Fibroblast of the conjunctiva (primary cell): ENCODE data around the gene CGB3.

Experiments used
- DNase-seq: peaks from one replicate; pipeline ENCODE4 v3.0.0-alpha.2; 2010; ENCODE audit warnings: low read depth

The CGB3 gene

DNA sequence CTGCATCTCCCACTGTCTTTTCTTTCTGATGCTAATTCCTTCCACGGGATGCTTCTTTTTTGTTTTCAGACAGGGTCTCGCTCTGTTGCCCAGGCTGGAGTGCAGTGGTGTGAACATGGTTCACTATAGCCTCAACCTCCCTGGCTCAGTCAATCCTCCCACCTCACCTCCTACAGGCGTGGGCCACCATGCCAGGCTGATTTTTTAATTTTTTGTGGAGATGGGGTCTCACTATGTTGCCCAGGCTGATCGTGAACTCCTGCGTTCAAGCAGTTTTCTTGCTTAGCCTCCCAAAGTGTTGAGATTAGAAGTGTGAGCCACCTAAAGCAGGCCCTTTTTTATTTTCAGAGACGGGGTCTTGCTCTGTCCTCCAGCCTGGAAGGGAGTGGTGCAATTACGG is 35.8 kb downstream of the CGB3 start:
- no peak for DNase-seq

DNA sequence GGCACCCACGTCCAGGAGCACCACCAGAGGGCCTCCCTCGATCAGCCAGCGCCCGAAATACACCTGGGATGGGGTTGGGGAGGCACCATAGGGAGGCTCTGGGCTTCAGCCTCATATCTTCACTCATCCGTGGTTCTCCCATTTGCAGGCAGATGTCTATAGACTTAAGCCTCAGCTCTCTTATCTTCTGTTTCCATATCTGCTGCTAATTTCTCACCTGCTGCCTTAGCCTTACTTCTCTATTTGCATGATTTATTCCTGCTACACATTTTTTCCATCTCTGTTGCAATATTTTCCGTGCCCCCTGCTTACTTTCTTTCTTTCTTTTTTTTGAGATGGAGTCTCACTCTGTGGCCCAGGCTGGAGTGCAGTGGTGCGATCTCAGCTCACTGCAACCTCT is 36.8 kb downstream of the CGB3 start:
- no peak for DNase-seq

DNA sequence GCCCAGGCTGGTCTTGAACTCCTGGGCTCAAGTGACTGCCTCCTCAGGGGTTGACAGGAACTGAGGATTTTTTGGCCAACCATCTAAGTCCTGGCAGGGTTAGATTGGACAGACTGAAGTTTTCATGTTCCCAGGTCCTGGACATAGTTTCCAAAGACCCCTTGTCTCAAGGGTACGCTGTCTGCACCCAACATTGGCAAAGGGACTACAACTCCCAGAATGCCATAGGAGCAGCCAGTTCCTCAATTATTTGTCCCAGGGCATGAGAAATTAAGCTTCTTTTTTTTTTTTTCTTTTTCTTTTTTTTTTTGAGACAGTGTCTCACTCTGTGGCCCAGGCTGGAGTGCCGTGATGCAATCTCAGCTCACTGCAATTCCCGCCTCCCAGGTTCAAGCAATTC is 37.9 kb downstream of the CGB3 start:
- DNase-seq, result no peak

- DNase-seq, result no peak
These were observed 38.4 kb downstream of the CGB3 start for GRCh38 chr19:48985711-48986110.

DNA sequence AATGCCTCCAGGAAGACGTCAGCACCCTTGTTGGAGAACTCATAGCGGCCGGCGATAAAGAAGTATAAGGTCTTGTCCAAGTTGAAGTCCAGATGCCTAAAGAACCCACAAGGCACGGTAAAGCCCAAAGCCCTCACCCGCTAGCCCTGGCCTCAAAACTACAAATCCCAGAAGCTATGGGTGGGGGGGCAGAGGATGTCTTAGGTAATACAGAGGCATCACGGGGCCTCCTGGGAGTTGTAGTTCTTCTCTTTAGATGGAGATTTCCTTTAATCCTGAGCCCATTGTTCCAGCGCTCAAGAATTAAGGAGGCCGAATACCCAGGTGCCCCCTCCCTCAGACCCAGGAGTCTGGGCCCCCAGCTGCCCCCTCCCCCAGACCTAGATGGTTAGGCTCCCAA is 41.9 kb downstream of the CGB3 start:
- DNase-seq, result no peak

DNA sequence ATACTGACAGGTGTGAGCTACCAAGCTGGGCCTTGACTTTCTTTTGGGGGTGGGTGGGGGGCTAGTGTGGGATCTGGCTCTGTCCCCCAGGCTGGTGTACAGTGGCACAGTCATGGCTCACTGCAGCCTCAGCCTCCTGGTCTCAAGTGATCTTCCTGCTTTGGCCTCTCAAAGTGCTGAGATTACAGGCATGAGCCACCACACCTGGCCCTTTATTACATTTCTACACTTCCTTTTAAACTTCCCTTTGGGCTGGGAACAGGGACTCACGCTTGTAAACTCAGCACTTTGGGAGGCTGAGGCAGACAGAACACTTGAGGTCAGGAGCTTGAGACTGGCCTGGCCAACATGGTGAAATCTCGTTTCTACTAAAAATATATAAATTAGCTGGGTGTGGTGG is 47.1 kb downstream of the CGB3 start:
- DNase-seq, result no peak

DNA sequence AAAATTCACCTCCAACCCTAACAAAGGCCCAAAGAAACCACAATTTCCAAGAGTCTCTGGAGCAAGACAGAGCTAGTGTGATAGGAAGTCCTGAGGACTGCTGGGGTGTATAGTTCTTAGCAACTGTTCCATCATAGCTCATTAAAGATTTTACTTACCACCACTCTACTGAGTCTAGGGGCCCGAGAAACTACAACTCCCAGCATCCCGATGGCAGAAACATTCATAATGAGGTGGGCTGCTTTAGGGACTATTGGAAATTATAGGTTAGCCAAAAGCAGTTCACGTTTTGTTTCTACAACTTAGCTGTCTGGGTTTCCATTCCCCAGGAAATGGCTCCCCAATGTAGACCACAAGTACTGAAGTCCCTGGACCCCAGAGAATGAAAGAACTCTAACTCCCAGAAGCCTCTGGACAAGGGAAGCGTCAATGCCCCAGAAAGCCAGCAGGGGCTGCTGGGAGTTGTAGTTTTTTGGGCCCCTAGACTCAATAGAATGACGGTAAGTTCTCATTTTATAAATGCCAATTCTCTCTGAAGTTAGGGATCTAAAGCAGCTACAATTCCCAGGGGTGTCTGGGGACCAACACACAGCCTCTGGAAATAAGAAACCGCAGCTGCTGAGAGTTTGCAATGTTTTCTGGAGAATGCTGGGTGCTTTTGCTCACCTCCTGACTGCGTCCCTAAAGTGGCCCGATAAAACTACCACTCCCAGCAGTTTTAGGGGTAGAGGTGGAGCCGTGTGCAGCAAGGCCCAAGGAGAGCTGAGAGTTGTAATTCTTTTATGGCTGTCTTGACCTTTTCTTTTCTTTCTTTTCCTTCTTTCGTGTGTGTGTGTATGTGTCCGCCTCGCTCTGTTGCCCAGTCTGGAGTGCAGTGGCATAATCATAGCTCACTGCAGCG is 47.9 kb downstream of the CGB3 start:
- DNase-seq, result no peak
